Cardiac muscle cell (in vitro differentiated cells and primary cell): ENCODE measurements around the gene P2RX7. TPM values are rescaled to one million over a fixed set of nuclear protein-coding genes. Genes with fewer than 3 reads are reported as not detected.
"Not testable (repeated sequence)": the region's sequence is repeated elsewhere in the genome, so short reads cannot be mapped to it uniquely, and the experiment has no call there.

Source experiments
- DNase-seq, 2 donors: peaks; one replicate each; pipeline versions ENCODE4 v3.0.0 to v3.0.0-alpha.2; 2010 to 2017; ENCODE audit warnings: low read depth in 1 of 2, low spot score in 1 of 2
- H3K27ac ChIP-seq: fragments of 200-600 bp; sonication (generic); 2 replicates; pipeline ENCODE4 v1.5.1; 2016
- H3K27me3 ChIP-seq: fragments of 200-600 bp; sonication (generic); 2 replicates; pipeline ENCODE4 v1.6.0; 2016; ENCODE audit warnings: control low read depth
- H3K36me3 ChIP-seq: fragments of 200-600 bp; sonication (generic); 2 replicates; pipeline ENCODE4 v1.5.1; 2016; ENCODE audit warnings: control low read depth
- H3K4me1 ChIP-seq: fragments of 200-600 bp; sonication (generic); 2 replicates; pipeline ENCODE4 v1.8.1; 2017; ENCODE audit warnings: low read depth, mild to moderate bottlenecking, mixed run types
- H3K4me3 ChIP-seq: fragments of 200-600 bp; sonication (generic); 2 replicates; pipeline ENCODE4 v1.5.1; 2016; ENCODE audit warnings: mild to moderate bottlenecking
- H3K9me3 ChIP-seq: fragments of 200-600 bp; sonication (generic); 2 replicates; pipeline ENCODE4 v1.5.1; 2017; ENCODE audit warnings: low read depth, mild to moderate bottlenecking, control low read depth
- CTCF ChIP-seq: IDR thresholded peaks from 2 replicates; pipeline ENCODE4 v1.5.1; 2012; ENCODE audit warnings: low read depth, mild to moderate bottlenecking, low read length
- polyA plus RNA-seq: library from polyadenylated mRNA; unstranded; fragments of >200 nt; fragmentation: Nextera tagmentation; extraction: Ambion mirVana; gene quantifications from 2 replicates; pipeline ENCODE4 v1.2.1, GENCODE V29; 2016
- total RNA-seq: library from RNA; depleted of rRNA; stranded (reverse); fragments of >200 nt; gene quantifications from 2 replicates; pipeline ENCODE4 v1.2.3, GENCODE V29; 2016

Gene P2RX7
- total and polyA plus RNA-seq, 2 experiments from 2014 or later, result 0.03 to 0.65 TPM

GRCh38 chr12:121139286-121139685, 6.6 kb downstream of the P2RX7 start:
- TF ChIP-seq CTCF, result no peak
- Histone ChIP-seq H3K27ac (no peak overlapping the region), H3K27me3 (no peaks in the 10 kb centered on the region)

GRCh38 chr12:121142171-121142950, 9.7 kb downstream of the P2RX7 start:
- H3K9me3 ChIP-seq, result no peaks in the 10 kb centered on the region
- TF ChIP-seq CTCF, result no peak
- H3K27me3 ChIP-seq, result no peaks in the 10 kb centered on the region

More at GRCh38 chr12:121139286-121139685, 6.6 kb downstream of the P2RX7 start:
- H3K4me1 ChIP-seq, result no peaks in the 10 kb centered on the region
- no peaks in the 10 kb centered on the region for H3K9me3 ChIP-seq
- no peaks in the 10 kb centered on the region for H3K36me3 ChIP-seq
- H3K4me3 ChIP-seq, result no peak overlapping the region
- DNase-seq, result no peak

GRCh38 chr12:121144416-121144914, 11.8 kb downstream of the P2RX7 start:
- H3K4me3 ChIP-seq, result no peak overlapping the region
- no peaks in the 10 kb centered on the region for H3K36me3 ChIP-seq
- no peak overlapping the region for H3K27ac ChIP-seq
- H3K9me3 ChIP-seq, result no peaks in the 10 kb centered on the region
- H3K27me3 ChIP-seq, result no peaks in the 10 kb centered on the region
- TF ChIP-seq CTCF, result no peak
- no peaks in the 10 kb centered on the region for H3K4me1 ChIP-seq
- peak in 1 of 2 donors; percentile 37 for DNase-seq

More at GRCh38 chr12:121142171-121142950, 9.7 kb downstream of the P2RX7 start:
- Histone ChIP-seq H3K27ac (no peak overlapping the region), H3K4me1 (no peaks in the 10 kb centered on the region), H3K4me3 (no peak overlapping the region), H3K36me3 (no peaks in the 10 kb centered on the region)
- no peak for DNase-seq

GRCh38 chr12:121145221-121145620, 12.5 kb downstream of the P2RX7 start:
- DNase-seq, result peak in 1 of 2 donors; percentile 35
- TF ChIP-seq CTCF, result no peak
- H3K4me3 ChIP-seq, result no peak overlapping the region
- no peak overlapping the region for H3K27ac ChIP-seq
- H3K36me3 ChIP-seq, result no peaks in the 10 kb centered on the region
- H3K27me3 ChIP-seq, result no peaks in the 10 kb centered on the region
- H3K4me1 ChIP-seq, result no peaks in the 10 kb centered on the region
- no peaks in the 10 kb centered on the region for H3K9me3 ChIP-seq

- H3K4me1 ChIP-seq, H3K9me3 ChIP-seq, H3K27me3 ChIP-seq, H3K27ac ChIP-seq, H3K4me3 ChIP-seq, DNase-seq, H3K36me3 ChIP-seq: not testable (repeated sequence)
Observed at GRCh38 chr12:121149289-121149688, 16.6 kb downstream of the P2RX7 start.

GRCh38 chr12:121154793-121155375, 22.2 kb downstream of the P2RX7 start:
- Histone ChIP-seq H3K4me1 (no peaks in the 10 kb centered on the region), H3K36me3 (no peaks in the 10 kb centered on the region), H3K27ac (no peak overlapping the region), H3K9me3 (no peaks in the 10 kb centered on the region), H3K27me3 (no peaks in the 10 kb centered on the region), H3K4me3 (no peak overlapping the region)
- TF ChIP-seq CTCF, result no peak
- DNase-seq, result no peak
